Fibroblast of lung (primary cell): Measurements from ENCODE around the gene FER.

Experiments used
- CTCF ChIP-seq, 2 donors: IDR thresholded peaks in 1 of 2; conservative IDR thresholded peaks in 1 of 2; 1 replicate in 1 of 2; 2 replicates in 1 of 2; pipeline ENCODE4 v1.5.1; 2011 to 2012; ENCODE audit warnings: low read length in 2 of 2, control low read depth in 1 of 2, inconsistent platforms in 1 of 2, low read depth in 1 of 2, mild to moderate bottlenecking in 1 of 2
- EZH2 ChIP-seq: IDR thresholded peaks from 2 replicates; pipeline ENCODE4 v1.5.1; 2012; ENCODE audit warnings: low read length, control low read depth, mild to moderate bottlenecking; ENCODE audit errors: missing control alignments

GRCh38 chr5:109143031-109143430, 395.3 kb downstream of the FER start:
- no peak for TF ChIP-seq CTCF (conservative IDR thresholded peaks at IDR 0.05 in 1 of 2, IDR thresholded peaks at IDR 0.05 in 1 of 2; ENCODE audit: low read depth in 1 of 2, low read length in 2 of 2)
- no peak for TF ChIP-seq EZH2
